Fibroblast of lung (primary cell): ENCODE measurements around the gene GPR139. TPM values are rescaled to one million over a fixed set of nuclear protein-coding genes. Genes with fewer than 3 reads are reported as not detected.

ENCODE experiments used
- DNase-seq, 2 donors: peaks; one replicate each; pipeline versions ENCODE4 v3.0.0 to v3.0.0-alpha.2; 2010; ENCODE audit warnings: low read depth in 2 of 2
- H2AFZ ChIP-seq: 2 replicates; pipeline ENCODE4 v1.5.1; 2012; ENCODE audit warnings: low read length, control low read depth, inconsistent platforms
- H3K27ac ChIP-seq: 2 replicates; pipeline ENCODE4 v1.5.1; 2011; ENCODE audit warnings: low read length, control low read depth; ENCODE audit not compliant: insufficient read depth
- H3K27me3 ChIP-seq: 2 replicates; pipeline ENCODE4 v1.5.1; 2011; ENCODE audit warnings: mild to moderate bottlenecking, low read length; ENCODE audit not compliant: control insufficient read depth, insufficient read depth
- H3K36me3 ChIP-seq: 2 replicates; pipeline ENCODE4 v1.5.1; 2011; ENCODE audit warnings: low read length; ENCODE audit not compliant: control insufficient read depth, insufficient read depth
- H3K4me1 ChIP-seq: 2 replicates; pipeline ENCODE4 v1.5.1; 2011; ENCODE audit warnings: low read length; ENCODE audit not compliant: control insufficient read depth, insufficient read depth; ENCODE audit errors: extremely low read depth
- H3K4me2 ChIP-seq: 2 replicates; pipeline ENCODE4 v1.5.1; 2011; ENCODE audit warnings: low read length, control low read depth; ENCODE audit not compliant: insufficient read depth; ENCODE audit errors: extremely low read depth
- H3K4me3 ChIP-seq, 4 experiments: fragments of 200-600 bp in 1 of 4; sonication (generic) in 1 of 4; replicated peaks in 1 of 4; 2 replicates each; pipeline ENCODE4 v1.5.1; 2011 to 2016; ENCODE audit warnings: low read length in 4 of 4, low read depth in 3 of 4, mild to moderate bottlenecking in 3 of 4, control low read depth in 2 of 4, inconsistent platforms in 1 of 4, mixed read lengths in 1 of 4; ENCODE audit not compliant: insufficient read depth in 1 of 4; ENCODE audit errors: control extremely low read depth in 1 of 4
- H3K79me2 ChIP-seq: 2 replicates; pipeline ENCODE4 v1.5.1; 2012; ENCODE audit warnings: mild to moderate bottlenecking, low read length, inconsistent platforms; ENCODE audit not compliant: control insufficient read depth, insufficient read depth
- H3K9ac ChIP-seq: 2 replicates; pipeline ENCODE4 v1.5.1; 2011; ENCODE audit warnings: mild to moderate bottlenecking, low read length, control low read depth; ENCODE audit not compliant: insufficient read depth
- H3K9me3 ChIP-seq: 2 replicates; pipeline ENCODE4 v1.5.1; 2012; ENCODE audit warnings: low read depth, low read length; ENCODE audit not compliant: control insufficient read depth, insufficient read depth
- H4K20me1 ChIP-seq: 2 replicates; pipeline ENCODE4 v1.5.1; 2011; ENCODE audit warnings: low read length; ENCODE audit not compliant: control insufficient read depth, insufficient read depth; ENCODE audit errors: extremely low read depth
- EZH2 ChIP-seq: IDR thresholded peaks from 2 replicates; pipeline ENCODE4 v1.5.1; 2012; ENCODE audit warnings: low read length, control low read depth, mild to moderate bottlenecking; ENCODE audit errors: missing control alignments
- polyA plus RNA-seq, 2 donors: library from polyadenylated mRNA; depleted of rRNA in 1 of 2; stranded (reverse) in 1 of 2; unstranded in 1 of 2; fragments of >200 nt; gene quantifications; 2 replicates each; pipeline ENCODE4 v1.2.1, GENCODE V29; 2011 to 2012; ENCODE audit warnings: missing spikeins in 1 of 2
- total RNA-seq: library from RNA; depleted of rRNA; stranded (reverse); fragments of >200 nt; gene quantifications from 2 replicates; pipeline ENCODE4 v1.2.1, GENCODE V29; 2014
- TF ChIP-seq, protein P1 (sequence below), 2 donors: IDR thresholded peaks in 1 of 2; conservative IDR thresholded peaks in 1 of 2; 1 replicate in 1 of 2; 2 replicates in 1 of 2; pipeline ENCODE4 v1.5.1; 2011 to 2012; ENCODE audit warnings: low read length in 2 of 2, control low read depth in 1 of 2, inconsistent platforms in 1 of 2, low read depth in 1 of 2, mild to moderate bottlenecking in 1 of 2

Gene GPR139
- total and polyA plus RNA-seq, 2 donors (not counting 1 experiment from before 2014, with no cell fraction given), result not detected

GRCh38 chr16:20102521-20102920 is 28.8 kb upstream of the GPR139 start:
- Histone ChIP-seq H3K79me2 (no peaks in the 10 kb centered on the region), H3K4me2 (no peak overlapping the region), H3K4me1 (no peaks in the 10 kb centered on the region), H3K36me3 (no peaks in the 10 kb centered on the region), H3K27me3 (no peaks in the 10 kb centered on the region), H2AFZ (no peak overlapping the region), H3K4me3 (no peak overlapping the region), H3K27ac (no peak overlapping the region), H3K9me3 (no peaks in the 10 kb centered on the region), H3K9ac (no peak overlapping the region), H4K20me1 (no peaks in the 10 kb centered on the region)
- DNase-seq, result no peak
- TF ChIP-seq EZH2, result no peak
- TF ChIP-seq, protein P1, sequence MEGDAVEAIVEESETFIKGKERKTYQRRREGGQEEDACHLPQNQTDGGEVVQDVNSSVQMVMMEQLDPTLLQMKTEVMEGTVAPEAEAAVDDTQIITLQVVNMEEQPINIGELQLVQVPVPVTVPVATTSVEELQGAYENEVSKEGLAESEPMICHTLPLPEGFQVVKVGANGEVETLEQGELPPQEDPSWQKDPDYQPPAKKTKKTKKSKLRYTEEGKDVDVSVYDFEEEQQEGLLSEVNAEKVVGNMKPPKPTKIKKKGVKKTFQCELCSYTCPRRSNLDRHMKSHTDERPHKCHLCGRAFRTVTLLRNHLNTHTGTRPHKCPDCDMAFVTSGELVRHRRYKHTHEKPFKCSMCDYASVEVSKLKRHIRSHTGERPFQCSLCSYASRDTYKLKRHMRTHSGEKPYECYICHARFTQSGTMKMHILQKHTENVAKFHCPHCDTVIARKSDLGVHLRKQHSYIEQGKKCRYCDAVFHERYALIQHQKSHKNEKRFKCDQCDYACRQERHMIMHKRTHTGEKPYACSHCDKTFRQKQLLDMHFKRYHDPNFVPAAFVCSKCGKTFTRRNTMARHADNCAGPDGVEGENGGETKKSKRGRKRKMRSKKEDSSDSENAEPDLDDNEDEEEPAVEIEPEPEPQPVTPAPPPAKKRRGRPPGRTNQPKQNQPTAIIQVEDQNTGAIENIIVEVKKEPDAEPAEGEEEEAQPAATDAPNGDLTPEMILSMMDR (conservative IDR thresholded peaks at IDR 0.05 in 1 of 2, IDR thresholded peaks at IDR 0.05 in 1 of 2; ENCODE audit: low read depth in 1 of 2, low read length in 2 of 2), result no peak

DNA sequence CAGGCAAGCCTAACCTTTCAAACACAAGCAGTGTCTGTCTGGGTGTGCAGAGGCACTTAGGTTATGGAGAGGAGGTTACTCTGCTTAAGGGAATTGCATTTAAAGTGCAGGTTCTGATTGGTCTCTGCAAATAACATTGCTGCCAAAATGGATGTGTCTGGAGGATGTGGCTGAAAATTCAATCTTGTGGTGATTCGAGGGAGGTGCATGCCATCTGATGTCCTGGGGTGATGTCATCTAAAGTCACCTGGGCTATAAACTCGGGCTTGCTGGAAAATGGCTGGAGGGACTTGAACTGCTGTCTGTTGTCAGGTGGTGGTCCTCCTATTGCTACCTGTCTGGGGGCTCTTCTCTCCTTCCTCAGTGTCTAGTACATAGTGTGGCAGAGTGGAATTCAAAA is 28.3 kb upstream of the GPR139 start:
- H4K20me1 ChIP-seq, result no peaks in the 10 kb centered on the region
- H3K4me3 ChIP-seq, result no peak overlapping the region
- TF ChIP-seq EZH2, result no peak
- TF ChIP-seq, protein P1 (conservative IDR thresholded peaks at IDR 0.05 in 1 of 2, IDR thresholded peaks at IDR 0.05 in 1 of 2; ENCODE audit: low read depth in 1 of 2, low read length in 2 of 2), result no peak
- H3K4me1 ChIP-seq, result no peaks in the 10 kb centered on the region
- no peak for DNase-seq
- H3K36me3 ChIP-seq, result no peaks in the 10 kb centered on the region
- H3K4me2 ChIP-seq, result no peak overlapping the region
- H3K79me2 ChIP-seq, result no peaks in the 10 kb centered on the region
- H2AFZ ChIP-seq, result no peak overlapping the region
- H3K9ac ChIP-seq, result no peak overlapping the region
- H3K27me3 ChIP-seq, result no peaks in the 10 kb centered on the region
- no peak overlapping the region for H3K27ac ChIP-seq
- H3K9me3 ChIP-seq, result no peaks in the 10 kb centered on the region

GRCh38 chr16:20099375-20099774 is 25.7 kb upstream of the GPR139 start:
- Histone ChIP-seq H3K9ac (no peak overlapping the region), H3K79me2 (no peaks in the 10 kb centered on the region), H4K20me1 (no peaks in the 10 kb centered on the region), H3K4me2 (no peak overlapping the region), H3K36me3 (no peaks in the 10 kb centered on the region), H3K4me1 (no peaks in the 10 kb centered on the region), H3K9me3 (no peaks in the 10 kb centered on the region), H3K27me3 (no peaks in the 10 kb centered on the region), H3K4me3 (no peak overlapping the region), H3K27ac (no peak overlapping the region), H2AFZ (no peak overlapping the region)
- TF ChIP-seq, protein P1 (conservative IDR thresholded peaks at IDR 0.05 in 1 of 2, IDR thresholded peaks at IDR 0.05 in 1 of 2; ENCODE audit: low read depth in 1 of 2, low read length in 2 of 2), result no peak
- TF ChIP-seq EZH2, result no peak
- no peak for DNase-seq
